Kidney (tissue), 14 donors: ENCODE results near the gene ZIK1. TPM values are rescaled to one million over a fixed set of nuclear protein-coding genes. Genes with fewer than 3 reads are reported as not detected.

Experiments used
- DNase-seq, 5 donors: peaks; one replicate each; pipeline ENCODE4 v3.0.0-alpha.2; 2013 to 2020
- FAIRE-seq: peaks from 2 replicates; lab custom pipeline; 2012; peaks lifted over from hg19 to GRCh38; lab: Jason Lieb, UNC
- H3K27ac ChIP-seq, 2 donors: one replicate each; pipeline ENCODE4 v1.7.0; 2013; ENCODE audit warnings: low read depth in 2 of 2, low read length in 2 of 2, inconsistent platforms in 1 of 2
- H3K27me3 ChIP-seq: one replicate; pipeline ENCODE4 v1.7.1; 2013; ENCODE audit warnings: low read length, inconsistent platforms; ENCODE audit not compliant: control insufficient read depth, insufficient read depth
- H3K36me3 ChIP-seq, 3 donors: one replicate each; pipeline versions ENCODE4 v1.7.0 to v1.7.1; 2013; ENCODE audit warnings: low read length in 3 of 3, control low read depth in 1 of 3, inconsistent platforms in 1 of 3; ENCODE audit not compliant: insufficient read depth in 3 of 3, control insufficient read depth in 2 of 3
- H3K4me1 ChIP-seq, 3 donors: one replicate each; pipeline versions ENCODE4 v1.7.0 to v1.7.1; 2013; ENCODE audit warnings: low read length in 3 of 3, inconsistent platforms in 1 of 3, low read depth in 1 of 3; ENCODE audit not compliant: control insufficient read depth in 2 of 3, insufficient read depth in 2 of 3
- H3K4me3 ChIP-seq, 3 donors: one replicate each; pipeline versions ENCODE4 v1.7.0 to v1.8.1; 2013; ENCODE audit warnings: low read length in 3 of 3, control low read depth in 1 of 3, inconsistent platforms in 1 of 3
- H3K9ac ChIP-seq, 3 donors: one replicate each; pipeline versions ENCODE4 v1.7.0 to v1.7.1; 2013; ENCODE audit warnings: low read length in 3 of 3, control low read depth in 1 of 3, inconsistent platforms in 1 of 3
- H3K9me3 ChIP-seq, 3 donors: one replicate each; pipeline versions ENCODE4 v1.7.0 to v1.7.1; 2013; ENCODE audit warnings: low read length in 3 of 3, control low read depth in 1 of 3, inconsistent platforms in 1 of 3; ENCODE audit not compliant: control insufficient read depth in 2 of 3, insufficient read depth in 1 of 3
- CTCF ChIP-seq: IDR thresholded peaks from 3 replicates; pipeline ENCODE4 v1.5.1; 2012; ENCODE audit warnings: mild to moderate bottlenecking, moderate library complexity, borderline replicate concordance; ENCODE audit not compliant: insufficient read depth; ENCODE audit errors: extremely low read depth
- intact Hi-C: fragments of 100-400 bp; cut with DNase I; formaldehyde crosslinking; loops from one replicate; pipeline ENCODE4 v1.11.1; 2022
- polyA plus RNA-seq: library from polyadenylated mRNA; stranded (reverse); fragments of 350-450 nt; fragmentation: Illumina TruSeq; extraction: RNeasy Lipid Tissue Mini Kit (QIAGEN cat#74804); gene quantifications from one replicate; pipeline ENCODE4 v1.2.3, GENCODE V29; 2014; ENCODE audit warnings: low read depth, low replicate concordance; ENCODE audit not compliant: insufficient read depth
- total RNA-seq: library from RNA; stranded (reverse); fragmentation: NEBNext Ultra II Directional; extraction: Animal tissue kit (Norgen Biotek cat#: 25700); gene quantifications from one replicate; pipeline ENCODE4 v1.2.1, GENCODE V29; 2021
- donor health status: control.
- donor health status: control.
- donor health status: control.
- donor health status: control.
- donor health status: control.
- donor health status: DM: yes; HTN: yes; CAD: no.
- donor health status: Normal renal cell carcinoma (clear cell type).

Gene ZIK1
- total and polyA plus RNA-seq, 2 donors from 2014 or later = 3.1 to 9.3 TPM

- Histone ChIP-seq H3K4me3 (peak within 1 kb of the TSS; percentile 95 to 96 (median 95)), H3K27ac (peak within 1 kb of the TSS in 1 of 2 donors; percentile 17), H3K9ac (peak within 1 kb of the TSS; percentile 70 to 87 (median 74)), H3K27me3 (no peaks in the 10 kb centered on the region), H3K4me1 (peaks cover 0 to 5% (median 0%) of the 10 kb centered on the region in 3 donors), H3K36me3 (peaks cover 29 to 38% (median 34%) of the 10 kb centered on the region in 3 donors), H3K9me3 (peaks cover 19 to 44% (median 28%) of the 10 kb centered on the region in 3 donors)
- peak; percentile 9 for TF ChIP-seq CTCF
- DNase-seq (peak; percentile 94 to 98 (median 96)), FAIRE-seq (no peak)
- intact Hi-C loops = no loop called here
Measured at GRCh38 chr19:57613941-57614743, 30.2 kb downstream of the ZIK1 start, which contains the start of gene ZNF134. ZNF134 (plus strand) TSS chr19:57614242; CDS start chr19:57619469, 5,227 bp downstream.

- FAIRE-seq (no peak), DNase-seq (no peak)
- H3K4me3 ChIP-seq = peak overlapping the region in 2 of 3 donors; percentile 95 to 96
- no peak for TF ChIP-seq CTCF
- peaks cover 22 to 56% (median 35%) of the 10 kb centered on the region in 3 donors for H3K9me3 ChIP-seq
- H3K27me3 ChIP-seq = no peaks in the 10 kb centered on the region
- intact Hi-C loops = no loop called here
- no peak overlapping the region for H3K9ac ChIP-seq
- peaks cover 39 to 50% (median 45%) of the 10 kb centered on the region in 3 donors for H3K36me3 ChIP-seq
- H3K4me1 ChIP-seq = peaks cover 0 to 5% (median 0%) of the 10 kb centered on the region in 3 donors
- H3K27ac ChIP-seq = no peak overlapping the region
Measured at GRCh38 chr19:57615346-57615745, 31.4 kb downstream of the ZIK1 start.

GRCh38 chr19:57620673-57621348 is 36.9 kb downstream of the ZIK1 start:
- H3K4me3 ChIP-seq = peak overlapping the region in 2 of 3 donors; percentile 28 to 30
- peak in 1 of 5 donors; percentile 19 for DNase-seq
- FAIRE-seq = no peak
- intact Hi-C loops = no loop called here
- H3K36me3 ChIP-seq = peaks cover 57 to 81% (median 65%) of the 10 kb centered on the region in 3 donors
- H3K4me1 ChIP-seq = no peaks in the 10 kb centered on the region
- H3K9me3 ChIP-seq = peaks cover 39 to 99% (median 59%) of the 10 kb centered on the region in 3 donors
- H3K27me3 ChIP-seq = no peaks in the 10 kb centered on the region
- H3K9ac ChIP-seq = no peak overlapping the region
- no peak for TF ChIP-seq CTCF
- H3K27ac ChIP-seq = no peak overlapping the region
